ENCODE measurements around the gene SYVN1. TPM values are rescaled to one million over a fixed set of nuclear protein-coding genes. Genes with fewer than 3 reads are reported as not detected.

The SYVN1 gene
- total and polyA plus RNA-seq, 4 donors, result 19.9 to 210 (median 56.6) TPM

GRCh38 chr11:65169164-65169641 is 34.9 kb upstream of the SYVN1 start:
- H3K27me3 ChIP-seq (ENCODE audit: control insufficient read depth in 4 of 4, insufficient read depth in 4 of 4, low read length in 3 of 4), result no peaks in the 10 kb centered on the region
- H3K27ac ChIP-seq (ENCODE audit: low read depth in 1 of 2, low read length in 2 of 2), result peak overlapping the region; percentile 43 to 54
- no peak for TF ChIP-seq FOXA1 (IDR thresholded peaks at IDR 0.05)
- TF ChIP-seq JUND (IDR thresholded peaks at IDR 0.05), result no peak
- TF ChIP-seq, protein P1, sequence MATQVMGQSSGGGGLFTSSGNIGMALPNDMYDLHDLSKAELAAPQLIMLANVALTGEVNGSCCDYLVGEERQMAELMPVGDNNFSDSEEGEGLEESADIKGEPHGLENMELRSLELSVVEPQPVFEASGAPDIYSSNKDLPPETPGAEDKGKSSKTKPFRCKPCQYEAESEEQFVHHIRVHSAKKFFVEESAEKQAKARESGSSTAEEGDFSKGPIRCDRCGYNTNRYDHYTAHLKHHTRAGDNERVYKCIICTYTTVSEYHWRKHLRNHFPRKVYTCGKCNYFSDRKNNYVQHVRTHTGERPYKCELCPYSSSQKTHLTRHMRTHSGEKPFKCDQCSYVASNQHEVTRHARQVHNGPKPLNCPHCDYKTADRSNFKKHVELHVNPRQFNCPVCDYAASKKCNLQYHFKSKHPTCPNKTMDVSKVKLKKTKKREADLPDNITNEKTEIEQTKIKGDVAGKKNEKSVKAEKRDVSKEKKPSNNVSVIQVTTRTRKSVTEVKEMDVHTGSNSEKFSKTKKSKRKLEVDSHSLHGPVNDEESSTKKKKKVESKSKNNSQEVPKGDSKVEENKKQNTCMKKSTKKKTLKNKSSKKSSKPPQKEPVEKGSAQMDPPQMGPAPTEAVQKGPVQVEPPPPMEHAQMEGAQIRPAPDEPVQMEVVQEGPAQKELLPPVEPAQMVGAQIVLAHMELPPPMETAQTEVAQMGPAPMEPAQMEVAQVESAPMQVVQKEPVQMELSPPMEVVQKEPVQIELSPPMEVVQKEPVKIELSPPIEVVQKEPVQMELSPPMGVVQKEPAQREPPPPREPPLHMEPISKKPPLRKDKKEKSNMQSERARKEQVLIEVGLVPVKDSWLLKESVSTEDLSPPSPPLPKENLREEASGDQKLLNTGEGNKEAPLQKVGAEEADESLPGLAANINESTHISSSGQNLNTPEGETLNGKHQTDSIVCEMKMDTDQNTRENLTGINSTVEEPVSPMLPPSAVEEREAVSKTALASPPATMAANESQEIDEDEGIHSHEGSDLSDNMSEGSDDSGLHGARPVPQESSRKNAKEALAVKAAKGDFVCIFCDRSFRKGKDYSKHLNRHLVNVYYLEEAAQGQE (IDR thresholded peaks at IDR 0.05), result no peak
- TF ChIP-seq HNF4G (IDR thresholded peaks at IDR 0.05), result no peak
- no peak for TF ChIP-seq NR2F2 (IDR thresholded peaks at IDR 0.05)
- TF ChIP-seq SP1 (IDR thresholded peaks at IDR 0.05), result no peak
- TF ChIP-seq RAD21 (IDR thresholded peaks at IDR 0.05), result no peak
- TF ChIP-seq EGR1 (IDR thresholded peaks at IDR 0.05; ENCODE audit: low read depth in 2 of 2), result no peak
- peak; percentile 60 for DNase-seq (ENCODE audit: low spot score)
- WGBS, result 70% methylated on average over 11 of the region's 11 CpGs
- no peak overlapping the region for H3K4me3 ChIP-seq (ENCODE audit: low read depth in 1 of 3, low read length in 3 of 3)
- no peaks in the 10 kb centered on the region for H3K9me3 ChIP-seq (ENCODE audit: control insufficient read depth in 4 of 4, low read length in 3 of 4)
- peaks cover 2 to 14% (median 9%) of the 10 kb centered on the region in 4 donors for H3K4me1 ChIP-seq (ENCODE audit: control insufficient read depth in 4 of 4, insufficient read depth in 4 of 4, low read length in 3 of 4)
- H3K36me3 ChIP-seq (ENCODE audit: control insufficient read depth in 4 of 4, insufficient read depth in 3 of 4, low read depth in 1 of 4, low read length in 3 of 4), result no peaks in the 10 kb centered on the region
- H3K9ac ChIP-seq (ENCODE audit: low read depth in 1 of 2, low read length in 2 of 2), result no peak overlapping the region

DNA sequence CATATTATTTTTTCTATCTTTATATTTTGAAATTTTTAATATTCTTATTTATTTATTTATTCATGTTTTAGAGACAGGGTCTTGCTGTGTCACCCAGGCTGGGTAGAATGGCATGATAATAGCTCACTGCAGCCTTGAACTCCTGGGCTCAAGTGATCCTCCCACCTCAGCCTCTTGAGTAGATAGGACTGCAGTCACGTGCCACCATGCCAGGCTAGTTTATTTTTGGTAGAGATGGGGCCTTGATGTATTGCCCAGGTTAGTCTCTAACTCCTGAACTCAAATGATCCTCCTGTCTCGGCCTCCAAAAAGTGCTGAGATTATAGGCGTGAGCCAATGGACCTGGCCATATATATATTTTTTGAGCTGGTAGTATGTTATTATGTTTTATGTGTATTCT is 33.3 kb upstream of the SYVN1 start:
- Histone ChIP-seq H3K4me1 (ENCODE audit: control insufficient read depth in 4 of 4, insufficient read depth in 4 of 4, low read length in 3 of 4) (peaks cover 2 to 19% (median 13%) of the 10 kb centered on the region in 4 donors), H3K9ac (ENCODE audit: low read depth in 1 of 2, low read length in 2 of 2) (no peak overlapping the region), H3K27me3 (ENCODE audit: control insufficient read depth in 4 of 4, insufficient read depth in 4 of 4, low read length in 3 of 4) (no peaks in the 10 kb centered on the region), H3K9me3 (ENCODE audit: control insufficient read depth in 4 of 4, low read length in 3 of 4) (no peaks in the 10 kb centered on the region), H3K27ac (ENCODE audit: low read depth in 1 of 2, low read length in 2 of 2) (no peak overlapping the region), H3K4me3 (ENCODE audit: low read depth in 1 of 3, low read length in 3 of 3) (no peak overlapping the region), H3K36me3 (ENCODE audit: control insufficient read depth in 4 of 4, insufficient read depth in 3 of 4, low read depth in 1 of 4, low read length in 3 of 4) (no peaks in the 10 kb centered on the region)
- WGBS, result 89% methylated on average over 3 of the region's 3 CpGs
- DNase-seq (ENCODE audit: low spot score), result no peak
- TF ChIP-seq, protein P2, sequence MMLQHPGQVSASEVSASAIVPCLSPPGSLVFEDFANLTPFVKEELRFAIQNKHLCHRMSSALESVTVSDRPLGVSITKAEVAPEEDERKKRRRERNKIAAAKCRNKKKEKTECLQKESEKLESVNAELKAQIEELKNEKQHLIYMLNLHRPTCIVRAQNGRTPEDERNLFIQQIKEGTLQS (IDR thresholded peaks at IDR 0.05), result no peak
- TF ChIP-seq RXRA (IDR thresholded peaks at IDR 0.05) (no peak), HNF4G (IDR thresholded peaks at IDR 0.05) (no peak), HNF4A (conservative IDR thresholded peaks at IDR 0.05) (no peak), NR2F2 (IDR thresholded peaks at IDR 0.05) (no peak), EGR1 (IDR thresholded peaks at IDR 0.05; ENCODE audit: low read depth in 2 of 2) (no peak), SP1 (IDR thresholded peaks at IDR 0.05) (no peak), FOXA2 (IDR thresholded peaks at IDR 0.05) (no peak), FOXA1 (IDR thresholded peaks at IDR 0.05) (no peak), YY1 (IDR thresholded peaks at IDR 0.05) (no peak)
- TF ChIP-seq, protein P3, sequence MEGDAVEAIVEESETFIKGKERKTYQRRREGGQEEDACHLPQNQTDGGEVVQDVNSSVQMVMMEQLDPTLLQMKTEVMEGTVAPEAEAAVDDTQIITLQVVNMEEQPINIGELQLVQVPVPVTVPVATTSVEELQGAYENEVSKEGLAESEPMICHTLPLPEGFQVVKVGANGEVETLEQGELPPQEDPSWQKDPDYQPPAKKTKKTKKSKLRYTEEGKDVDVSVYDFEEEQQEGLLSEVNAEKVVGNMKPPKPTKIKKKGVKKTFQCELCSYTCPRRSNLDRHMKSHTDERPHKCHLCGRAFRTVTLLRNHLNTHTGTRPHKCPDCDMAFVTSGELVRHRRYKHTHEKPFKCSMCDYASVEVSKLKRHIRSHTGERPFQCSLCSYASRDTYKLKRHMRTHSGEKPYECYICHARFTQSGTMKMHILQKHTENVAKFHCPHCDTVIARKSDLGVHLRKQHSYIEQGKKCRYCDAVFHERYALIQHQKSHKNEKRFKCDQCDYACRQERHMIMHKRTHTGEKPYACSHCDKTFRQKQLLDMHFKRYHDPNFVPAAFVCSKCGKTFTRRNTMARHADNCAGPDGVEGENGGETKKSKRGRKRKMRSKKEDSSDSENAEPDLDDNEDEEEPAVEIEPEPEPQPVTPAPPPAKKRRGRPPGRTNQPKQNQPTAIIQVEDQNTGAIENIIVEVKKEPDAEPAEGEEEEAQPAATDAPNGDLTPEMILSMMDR (IDR thresholded peaks at IDR 0.05; ENCODE audit: low read depth, low read length, missing input control), result no peak
- TF ChIP-seq, protein P4, sequence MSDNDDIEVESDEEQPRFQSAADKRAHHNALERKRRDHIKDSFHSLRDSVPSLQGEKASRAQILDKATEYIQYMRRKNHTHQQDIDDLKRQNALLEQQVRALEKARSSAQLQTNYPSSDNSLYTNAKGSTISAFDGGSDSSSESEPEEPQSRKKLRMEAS (IDR thresholded peaks at IDR 0.05), result no peak

All from liver (tissue), 9 donors.